Esophagus squamous epithelium (tissue), 4 donors: ENCODE data around the gene NOM1.

Experiments
- POLR2A ChIP-seq, 4 donors: fragments of 450-650 bp; IDR thresholded peaks; one replicate each; pipeline ENCODE4 v1.6.1; 2017; ENCODE audit warnings: antibody characterized with exemption in 4 of 4, mild to moderate bottlenecking in 4 of 4, moderate library complexity in 3 of 4
- TF ChIP-seq, protein P1 (sequence below), 6 experiments: fragments of 450-650 bp in 4 of 6; fragments of 200-600 bp in 2 of 6; sonication (generic) in 2 of 6; IDR thresholded peaks; one replicate each; pipeline ENCODE4 v1.5.1; 2016 to 2019; ENCODE audit warnings: antibody characterized with exemption in 6 of 6, mild to moderate bottlenecking in 4 of 6, moderate library complexity in 4 of 6

GRCh38 chr7:157010588-157011332, 61.2 kb downstream of the NOM1 start, which contains the start of gene MNX1:
- TF ChIP-seq, protein P1, sequence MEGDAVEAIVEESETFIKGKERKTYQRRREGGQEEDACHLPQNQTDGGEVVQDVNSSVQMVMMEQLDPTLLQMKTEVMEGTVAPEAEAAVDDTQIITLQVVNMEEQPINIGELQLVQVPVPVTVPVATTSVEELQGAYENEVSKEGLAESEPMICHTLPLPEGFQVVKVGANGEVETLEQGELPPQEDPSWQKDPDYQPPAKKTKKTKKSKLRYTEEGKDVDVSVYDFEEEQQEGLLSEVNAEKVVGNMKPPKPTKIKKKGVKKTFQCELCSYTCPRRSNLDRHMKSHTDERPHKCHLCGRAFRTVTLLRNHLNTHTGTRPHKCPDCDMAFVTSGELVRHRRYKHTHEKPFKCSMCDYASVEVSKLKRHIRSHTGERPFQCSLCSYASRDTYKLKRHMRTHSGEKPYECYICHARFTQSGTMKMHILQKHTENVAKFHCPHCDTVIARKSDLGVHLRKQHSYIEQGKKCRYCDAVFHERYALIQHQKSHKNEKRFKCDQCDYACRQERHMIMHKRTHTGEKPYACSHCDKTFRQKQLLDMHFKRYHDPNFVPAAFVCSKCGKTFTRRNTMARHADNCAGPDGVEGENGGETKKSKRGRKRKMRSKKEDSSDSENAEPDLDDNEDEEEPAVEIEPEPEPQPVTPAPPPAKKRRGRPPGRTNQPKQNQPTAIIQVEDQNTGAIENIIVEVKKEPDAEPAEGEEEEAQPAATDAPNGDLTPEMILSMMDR (IDR thresholded peaks at IDR 0.05), result no peak
- no peak for TF ChIP-seq POLR2A (IDR thresholded peaks at IDR 0.05)
